WTC11 (cell line): Measurements from ENCODE around the gene QKI. TPM values are rescaled to one million over a fixed set of nuclear protein-coding genes. Genes with fewer than 3 reads are reported as not detected.

Experiments used
- ATAC-seq: fragments of 200-7000 bp; cut with Tn5 transposase; 2 replicates; pipeline ENCODE4 v1.10.0; 2021; ENCODE audit warnings: mild to moderate bottlenecking, moderate library complexity
- CTCF ChIA-PET: fragments of 300-600 bp; sonication (Branson Sonifier 250); formaldehyde crosslinking; loops from one replicate; lab custom pipeline; 2021; ENCODE audit warnings: antibody characterized with exemption; lab: Charles Lee
- POLR2A ChIA-PET: fragments of 350-600 bp; sonication (Branson Sonifier 250); formaldehyde crosslinking; loops from one replicate; lab custom pipeline; 2021; ENCODE audit warnings: antibody characterized with exemption; lab: Charles Lee
- DNase-seq: peaks from one replicate; pipeline ENCODE4 v3.0.0; 2021; ENCODE audit warnings: low spot score
- H3K27ac Mint-ChIP-seq: 2 replicates; pipeline ENCODE4 v1.8.0; 2021; ENCODE audit warnings: mixed read lengths
- H3K27me3 Mint-ChIP-seq: 2 replicates; pipeline ENCODE4 v1.8.0; 2021; ENCODE audit warnings: low read depth, mild to moderate bottlenecking, moderate library complexity, mixed read lengths
- H3K36me3 Mint-ChIP-seq: 2 replicates; pipeline ENCODE4 v1.8.0; 2021; ENCODE audit warnings: mixed read lengths
- H3K4me1 Mint-ChIP-seq: 2 replicates; pipeline ENCODE4 v1.8.0; 2022; ENCODE audit warnings: mixed read lengths
- H3K4me3 Mint-ChIP-seq: 2 replicates; pipeline ENCODE4 v1.8.0; 2021; ENCODE audit warnings: mild to moderate bottlenecking, moderate library complexity, mixed read lengths
- H3K9me3 Mint-ChIP-seq: 2 replicates; pipeline ENCODE4 v1.8.0; 2021; ENCODE audit warnings: mixed read lengths
- CREB1 ChIP-seq: sonication (generic); formaldehyde crosslinking; IDR thresholded peaks from 2 replicates; pipeline ENCODE4 v1.8.0; 2023; ENCODE audit warnings: mild to moderate bottlenecking, missing genetic modification reagents
- FOXJ3 ChIP-seq: sonication (generic); formaldehyde crosslinking; IDR thresholded peaks from 2 replicates; pipeline ENCODE4 v1.9.0; 2021; ENCODE audit warnings: missing genetic modification reagents, mild to moderate bottlenecking, borderline replicate concordance
- KAT7 ChIP-seq: sonication (generic); formaldehyde crosslinking; IDR thresholded peaks from 2 replicates; pipeline ENCODE4 v1.8.1; 2023; ENCODE audit warnings: missing genetic modification reagents, mild to moderate bottlenecking, borderline replicate concordance
- NR2C2 ChIP-seq: sonication (generic); formaldehyde crosslinking; IDR thresholded peaks from 2 replicates; pipeline ENCODE4 v1.8.0; 2022; ENCODE audit warnings: mild to moderate bottlenecking, missing genetic modification reagents
- NR3C1 ChIP-seq: sonication (generic); formaldehyde crosslinking; conservative IDR thresholded peaks from 2 replicates; pipeline ENCODE4 v1.8.1; 2023; ENCODE audit warnings: low read depth, mild to moderate bottlenecking, missing genetic modification reagents
- PRRX2 ChIP-seq: fragments of 250-450 bp; sonication (Bioruptor Pico); IDR thresholded peaks from 2 replicates; pipeline ENCODE4 v1.8.0; 2021; ENCODE audit warnings: mild to moderate bottlenecking
- SP1 ChIP-seq: sonication (generic); formaldehyde crosslinking; conservative IDR thresholded peaks from 2 replicates; pipeline ENCODE4 v1.8.1; 2022; ENCODE audit warnings: missing genetic modification reagents
- ZNF138 ChIP-seq: sonication (generic); formaldehyde crosslinking; conservative IDR thresholded peaks from 2 replicates; pipeline ENCODE4 v1.8.1; 2022; ENCODE audit warnings: mild to moderate bottlenecking, moderate library complexity, missing genetic modification reagents
- ZNF671 ChIP-seq: fragments of 250-450 bp; sonication (Bioruptor Pico); IDR thresholded peaks from 2 replicates; pipeline ENCODE4 v1.8.0; 2021; ENCODE audit warnings: mild to moderate bottlenecking
- total RNA-seq: library from RNA; stranded (reverse); gene quantifications from 3 replicates; pipeline ENCODE4 v1.2.3, GENCODE V29; 2021
- TF ChIP-seq, protein P1 (sequence below): sonication (generic); formaldehyde crosslinking; conservative IDR thresholded peaks from 2 replicates; pipeline ENCODE4 v1.8.1; 2023; ENCODE audit warnings: mild to moderate bottlenecking, low read depth, missing genetic modification reagents, moderate library complexity
- TF ChIP-seq, protein P2 (sequence below): sonication (generic); formaldehyde crosslinking; IDR thresholded peaks from 2 replicates; pipeline ENCODE4 v1.8.0; 2022; ENCODE audit warnings: missing genetic modification reagents
- TF ChIP-seq, protein P3 (sequence below): sonication (generic); formaldehyde crosslinking; IDR thresholded peaks from 2 replicates; pipeline ENCODE4 v1.8.0; 2022; ENCODE audit warnings: mild to moderate bottlenecking, missing genetic modification reagents
- TF ChIP-seq, protein P4 (sequence below): sonication (generic); formaldehyde crosslinking; IDR thresholded peaks from 2 replicates; pipeline ENCODE4 v1.8.1; 2022; ENCODE audit warnings: low read depth, mild to moderate bottlenecking, moderate library complexity, missing genetic modification reagents, borderline replicate concordance
- TF ChIP-seq, protein P5 (sequence below): fragments of 250-450 bp; sonication (Bioruptor Pico); IDR thresholded peaks from 2 replicates; pipeline ENCODE4 v1.8.0; 2021; ENCODE audit warnings: mild to moderate bottlenecking

The QKI gene
- total RNA-seq, 1 experiment from 2014 or later: 145 TPM

DNA sequence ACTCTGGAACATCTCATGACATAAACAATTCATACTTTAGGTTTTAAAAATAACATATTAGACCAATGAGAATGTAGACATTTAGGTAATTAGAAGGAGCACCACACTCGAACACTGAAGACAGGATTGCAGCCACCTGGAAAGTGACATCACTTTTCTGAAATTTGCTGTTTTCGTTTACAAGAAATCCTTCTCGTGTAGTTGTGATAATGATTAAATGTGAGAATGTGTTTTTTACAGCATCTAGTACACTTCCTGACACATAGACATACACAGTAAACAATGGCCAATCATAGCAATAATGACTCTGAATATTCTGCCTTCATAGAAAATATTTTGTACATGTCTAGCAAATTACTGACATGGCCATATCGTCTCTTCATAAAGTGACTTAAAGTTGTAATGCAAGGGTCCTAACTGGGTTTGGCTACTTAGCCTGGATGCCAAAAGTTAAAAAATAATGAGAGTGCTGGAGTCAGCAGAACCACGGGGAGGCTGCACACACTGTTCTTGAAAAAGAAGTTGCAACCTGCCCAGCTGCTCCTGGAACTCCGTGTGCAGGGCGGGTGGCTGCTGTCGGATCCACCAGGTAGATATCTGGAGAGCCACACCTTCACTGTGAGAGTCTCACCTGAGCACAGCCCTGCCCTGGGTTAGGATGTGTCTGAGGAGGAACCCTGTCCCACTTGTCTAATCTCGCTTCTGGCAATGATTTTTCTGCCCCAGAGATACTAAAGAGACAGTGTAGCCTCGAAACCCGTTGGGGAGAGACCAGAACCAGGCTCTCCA is 212.9 kb downstream of the QKI start:
- no peak overlapping the region for H3K27ac Mint-ChIP-seq
- no peak overlapping the region for H3K4me3 Mint-ChIP-seq

More for the DNA sequence above, 212.9 kb downstream of the QKI start:
- POLR2A ChIA-PET: no interaction called here
- DNase-seq: no peak
- Mint-ChIP-seq H3K9me3 (peaks cover 12% of the 10 kb centered on the region), H3K27me3 (no peaks in the 10 kb centered on the region; the same call in 1 of the 2 replicates), H3K4me1 (peaks cover 4% of the 10 kb centered on the region; the same call in 1 of the 2 replicates)
- no peak for TF ChIP-seq SP1 (CRISPR knock-in tag)
- TF ChIP-seq, protein P1, sequence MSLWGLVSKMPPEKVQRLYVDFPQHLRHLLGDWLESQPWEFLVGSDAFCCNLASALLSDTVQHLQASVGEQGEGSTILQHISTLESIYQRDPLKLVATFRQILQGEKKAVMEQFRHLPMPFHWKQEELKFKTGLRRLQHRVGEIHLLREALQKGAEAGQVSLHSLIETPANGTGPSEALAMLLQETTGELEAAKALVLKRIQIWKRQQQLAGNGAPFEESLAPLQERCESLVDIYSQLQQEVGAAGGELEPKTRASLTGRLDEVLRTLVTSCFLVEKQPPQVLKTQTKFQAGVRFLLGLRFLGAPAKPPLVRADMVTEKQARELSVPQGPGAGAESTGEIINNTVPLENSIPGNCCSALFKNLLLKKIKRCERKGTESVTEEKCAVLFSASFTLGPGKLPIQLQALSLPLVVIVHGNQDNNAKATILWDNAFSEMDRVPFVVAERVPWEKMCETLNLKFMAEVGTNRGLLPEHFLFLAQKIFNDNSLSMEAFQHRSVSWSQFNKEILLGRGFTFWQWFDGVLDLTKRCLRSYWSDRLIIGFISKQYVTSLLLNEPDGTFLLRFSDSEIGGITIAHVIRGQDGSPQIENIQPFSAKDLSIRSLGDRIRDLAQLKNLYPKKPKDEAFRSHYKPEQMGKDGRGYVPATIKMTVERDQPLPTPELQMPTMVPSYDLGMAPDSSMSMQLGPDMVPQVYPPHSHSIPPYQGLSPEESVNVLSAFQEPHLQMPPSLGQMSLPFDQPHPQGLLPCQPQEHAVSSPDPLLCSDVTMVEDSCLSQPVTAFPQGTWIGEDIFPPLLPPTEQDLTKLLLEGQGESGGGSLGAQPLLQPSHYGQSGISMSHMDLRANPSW: no peak
- TF ChIP-seq NR2C2 (CRISPR knock-in tag): no peak
- no peak for TF ChIP-seq NR3C1 (CRISPR knock-in tag)
- TF ChIP-seq, protein P2, sequence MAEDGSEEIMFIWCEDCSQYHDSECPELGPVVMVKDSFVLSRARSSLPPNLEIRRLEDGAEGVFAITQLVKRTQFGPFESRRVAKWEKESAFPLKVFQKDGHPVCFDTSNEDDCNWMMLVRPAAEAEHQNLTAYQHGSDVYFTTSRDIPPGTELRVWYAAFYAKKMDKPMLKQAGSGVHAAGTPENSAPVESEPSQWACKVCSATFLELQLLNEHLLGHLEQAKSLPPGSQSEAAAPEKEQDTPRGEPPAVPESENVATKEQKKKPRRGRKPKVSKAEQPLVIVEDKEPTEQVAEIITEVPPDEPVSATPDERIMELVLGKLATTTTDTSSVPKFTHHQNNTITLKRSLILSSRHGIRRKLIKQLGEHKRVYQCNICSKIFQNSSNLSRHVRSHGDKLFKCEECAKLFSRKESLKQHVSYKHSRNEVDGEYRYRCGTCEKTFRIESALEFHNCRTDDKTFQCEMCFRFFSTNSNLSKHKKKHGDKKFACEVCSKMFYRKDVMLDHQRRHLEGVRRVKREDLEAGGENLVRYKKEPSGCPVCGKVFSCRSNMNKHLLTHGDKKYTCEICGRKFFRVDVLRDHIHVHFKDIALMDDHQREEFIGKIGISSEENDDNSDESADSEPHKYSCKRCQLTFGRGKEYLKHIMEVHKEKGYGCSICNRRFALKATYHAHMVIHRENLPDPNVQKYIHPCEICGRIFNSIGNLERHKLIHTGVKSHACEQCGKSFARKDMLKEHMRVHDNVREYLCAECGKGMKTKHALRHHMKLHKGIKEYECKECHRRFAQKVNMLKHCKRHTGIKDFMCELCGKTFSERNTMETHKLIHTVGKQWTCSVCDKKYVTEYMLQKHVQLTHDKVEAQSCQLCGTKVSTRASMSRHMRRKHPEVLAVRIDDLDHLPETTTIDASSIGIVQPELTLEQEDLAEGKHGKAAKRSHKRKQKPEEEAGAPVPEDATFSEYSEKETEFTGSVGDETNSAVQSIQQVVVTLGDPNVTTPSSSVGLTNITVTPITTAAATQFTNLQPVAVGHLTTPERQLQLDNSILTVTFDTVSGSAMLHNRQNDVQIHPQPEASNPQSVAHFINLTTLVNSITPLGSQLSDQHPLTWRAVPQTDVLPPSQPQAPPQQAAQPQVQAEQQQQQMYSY (CRISPR knock-in tag): no peak
- TF ChIP-seq ZNF138 (CRISPR knock-in tag): no peak
- TF ChIP-seq, protein P3, sequence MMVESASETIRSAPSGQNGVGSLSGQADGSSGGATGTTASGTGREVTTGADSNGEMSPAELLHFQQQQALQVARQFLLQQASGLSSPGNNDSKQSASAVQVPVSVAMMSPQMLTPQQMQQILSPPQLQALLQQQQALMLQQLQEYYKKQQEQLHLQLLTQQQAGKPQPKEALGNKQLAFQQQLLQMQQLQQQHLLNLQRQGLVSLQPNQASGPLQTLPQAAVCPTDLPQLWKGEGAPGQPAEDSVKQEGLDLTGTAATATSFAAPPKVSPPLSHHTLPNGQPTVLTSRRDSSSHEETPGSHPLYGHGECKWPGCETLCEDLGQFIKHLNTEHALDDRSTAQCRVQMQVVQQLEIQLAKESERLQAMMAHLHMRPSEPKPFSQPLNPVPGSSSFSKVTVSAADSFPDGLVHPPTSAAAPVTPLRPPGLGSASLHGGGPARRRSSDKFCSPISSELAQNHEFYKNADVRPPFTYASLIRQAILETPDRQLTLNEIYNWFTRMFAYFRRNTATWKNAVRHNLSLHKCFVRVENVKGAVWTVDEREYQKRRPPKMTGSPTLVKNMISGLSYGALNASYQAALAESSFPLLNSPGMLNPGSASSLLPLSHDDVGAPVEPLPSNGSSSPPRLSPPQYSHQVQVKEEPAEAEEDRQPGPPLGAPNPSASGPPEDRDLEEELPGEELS: no peak
- no peak for TF ChIP-seq ZNF671 (CRISPR knock-in tag)
- TF ChIP-seq PRRX2 (CRISPR knock-in tag): no peak
- TF ChIP-seq, protein P4, sequence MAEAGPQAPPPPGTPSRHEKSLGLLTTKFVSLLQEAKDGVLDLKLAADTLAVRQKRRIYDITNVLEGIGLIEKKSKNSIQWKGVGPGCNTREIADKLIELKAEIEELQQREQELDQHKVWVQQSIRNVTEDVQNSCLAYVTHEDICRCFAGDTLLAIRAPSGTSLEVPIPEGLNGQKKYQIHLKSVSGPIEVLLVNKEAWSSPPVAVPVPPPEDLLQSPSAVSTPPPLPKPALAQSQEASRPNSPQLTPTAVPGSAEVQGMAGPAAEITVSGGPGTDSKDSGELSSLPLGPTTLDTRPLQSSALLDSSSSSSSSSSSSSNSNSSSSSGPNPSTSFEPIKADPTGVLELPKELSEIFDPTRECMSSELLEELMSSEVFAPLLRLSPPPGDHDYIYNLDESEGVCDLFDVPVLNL: no peak
- TF ChIP-seq, protein P5, sequence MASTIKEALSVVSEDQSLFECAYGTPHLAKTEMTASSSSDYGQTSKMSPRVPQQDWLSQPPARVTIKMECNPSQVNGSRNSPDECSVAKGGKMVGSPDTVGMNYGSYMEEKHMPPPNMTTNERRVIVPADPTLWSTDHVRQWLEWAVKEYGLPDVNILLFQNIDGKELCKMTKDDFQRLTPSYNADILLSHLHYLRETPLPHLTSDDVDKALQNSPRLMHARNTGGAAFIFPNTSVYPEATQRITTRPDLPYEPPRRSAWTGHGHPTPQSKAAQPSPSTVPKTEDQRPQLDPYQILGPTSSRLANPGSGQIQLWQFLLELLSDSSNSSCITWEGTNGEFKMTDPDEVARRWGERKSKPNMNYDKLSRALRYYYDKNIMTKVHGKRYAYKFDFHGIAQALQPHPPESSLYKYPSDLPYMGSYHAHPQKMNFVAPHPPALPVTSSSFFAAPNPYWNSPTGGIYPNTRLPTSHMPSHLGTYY: no peak
- TF ChIP-seq KAT7: no peak
- TF ChIP-seq CREB1 (CRISPR knock-in tag): no peak
- no peak for TF ChIP-seq FOXJ3
- TF ChIP-seq, all 79 proteins: peak for 0
- H3K36me3 Mint-ChIP-seq: peaks cover 16% of the 10 kb centered on the region
- no peak for ATAC-seq
- CTCF ChIA-PET: no interaction called here
